SK-N-MC (cell line): ENCODE data around the gene YBX2.

Source experiments
- DNase-seq: peaks from one replicate; pipeline ENCODE4 v3.0.0-alpha.2; 2011; ENCODE audit warnings: low read depth, low spot score
- H3K27ac ChIP-seq: fragments of 200-600 bp; sonication (generic); 2 replicates; pipeline ENCODE4 v1.5.1; 2016; ENCODE audit warnings: mixed run types
- H3K36me3 ChIP-seq: fragments of 200-600 bp; sonication (generic); 2 replicates; pipeline ENCODE4 v1.6.1; 2017; ENCODE audit warnings: antibody characterized with exemption, low read length, mixed read lengths; ENCODE audit not compliant: insufficient read depth
- H3K4me3 ChIP-seq: fragments of 200-600 bp; sonication (generic); 2 replicates; pipeline ENCODE4 v1.5.1; 2016
- H3K9ac ChIP-seq: fragments of 200-600 bp; sonication (generic); 2 replicates; pipeline ENCODE4 v1.8.0; 2017; ENCODE audit warnings: mixed run types, mixed read lengths; ENCODE audit not compliant: insufficient read length
- H3K9me3 ChIP-seq: fragments of 200-600 bp; sonication (generic); 2 replicates; pipeline ENCODE4 v1.6.1; 2017; ENCODE audit warnings: low read depth, mild to moderate bottlenecking, antibody characterized with exemption, low read length, moderate library complexity, mixed read lengths
- EZH2 ChIP-seq: fragments of 200-600 bp; sonication (generic); IDR thresholded peaks from one replicate; pipeline ENCODE4 v1.6.1; 2017; ENCODE audit warnings: antibody characterized with exemption
- FOXP2 ChIP-seq: optimal IDR thresholded peaks from 2 replicates; pipeline ENCODE3; 2011; ENCODE audit warnings: mild to moderate bottlenecking, moderate library complexity; ENCODE audit not compliant: insufficient read depth; ENCODE audit errors: extremely low read length, control extremely low read depth
- POLR2AphosphoS5 ChIP-seq: IDR thresholded peaks from 2 replicates; pipeline ENCODE4 v1.6.1; 2012; ENCODE audit warnings: mild to moderate bottlenecking, low read depth, low read length, borderline replicate concordance

YBX2 gene

DNA sequence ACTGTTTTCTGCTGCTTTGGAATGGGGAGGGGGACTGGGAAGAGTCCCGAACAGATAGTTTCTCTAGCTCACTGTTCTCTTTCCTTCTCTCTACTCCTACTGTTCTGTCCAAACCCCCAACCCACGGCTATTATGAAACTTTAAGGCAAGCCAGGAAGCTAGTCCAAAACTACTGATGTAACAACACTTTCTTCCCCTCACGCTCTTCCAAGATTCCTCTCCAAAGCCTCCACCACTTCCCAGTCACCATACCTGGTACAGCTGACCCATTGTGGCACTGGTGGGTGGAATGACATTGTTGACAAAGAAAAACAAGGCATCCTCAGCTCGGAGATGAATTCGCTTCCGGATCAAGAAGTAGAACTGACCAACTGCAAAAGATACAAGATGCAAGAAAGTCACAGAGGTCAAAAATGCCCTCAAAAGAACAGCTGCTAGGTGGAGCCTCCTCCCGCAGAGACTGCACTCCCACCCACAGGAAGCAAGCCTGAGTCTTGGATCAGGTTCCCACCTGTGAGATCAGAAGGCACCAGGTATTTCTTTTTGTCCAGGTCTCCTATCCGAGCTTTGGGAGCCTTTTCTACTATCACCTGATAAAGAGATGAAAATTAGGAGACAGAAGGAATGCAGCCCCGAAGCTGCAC is 53.2 kb downstream of the YBX2 start:
- TF ChIP-seq POLR2AphosphoS5 (no peak), EZH2 (no peak), FOXP2 (no peak)
- peak overlapping the region; percentile 44; the same call in 1 of the 2 replicates for H3K27ac ChIP-seq
- H3K36me3 ChIP-seq, result peaks cover 44% of the 10 kb centered on the region
- peak overlapping the region; percentile 83 for H3K4me3 ChIP-seq
- peak overlapping the region; percentile 96 for H3K9ac ChIP-seq
- DNase-seq, result no peak
- H3K9me3 ChIP-seq, result no peaks in the 10 kb centered on the region

GRCh38 chr17:7240375-7240774 is 54.1 kb downstream of the YBX2 start:
- H3K9ac ChIP-seq, result peak overlapping the region; percentile 75
- H3K9me3 ChIP-seq, result no peaks in the 10 kb centered on the region
- no peak for DNase-seq
- H3K4me3 ChIP-seq, result peak overlapping the region; percentile 83
- peak overlapping the region; percentile 71 for H3K27ac ChIP-seq
- H3K36me3 ChIP-seq, result peaks cover 46% of the 10 kb centered on the region
- TF ChIP-seq EZH2 (no peak), POLR2AphosphoS5 (no peak), FOXP2 (no peak)

DNA sequence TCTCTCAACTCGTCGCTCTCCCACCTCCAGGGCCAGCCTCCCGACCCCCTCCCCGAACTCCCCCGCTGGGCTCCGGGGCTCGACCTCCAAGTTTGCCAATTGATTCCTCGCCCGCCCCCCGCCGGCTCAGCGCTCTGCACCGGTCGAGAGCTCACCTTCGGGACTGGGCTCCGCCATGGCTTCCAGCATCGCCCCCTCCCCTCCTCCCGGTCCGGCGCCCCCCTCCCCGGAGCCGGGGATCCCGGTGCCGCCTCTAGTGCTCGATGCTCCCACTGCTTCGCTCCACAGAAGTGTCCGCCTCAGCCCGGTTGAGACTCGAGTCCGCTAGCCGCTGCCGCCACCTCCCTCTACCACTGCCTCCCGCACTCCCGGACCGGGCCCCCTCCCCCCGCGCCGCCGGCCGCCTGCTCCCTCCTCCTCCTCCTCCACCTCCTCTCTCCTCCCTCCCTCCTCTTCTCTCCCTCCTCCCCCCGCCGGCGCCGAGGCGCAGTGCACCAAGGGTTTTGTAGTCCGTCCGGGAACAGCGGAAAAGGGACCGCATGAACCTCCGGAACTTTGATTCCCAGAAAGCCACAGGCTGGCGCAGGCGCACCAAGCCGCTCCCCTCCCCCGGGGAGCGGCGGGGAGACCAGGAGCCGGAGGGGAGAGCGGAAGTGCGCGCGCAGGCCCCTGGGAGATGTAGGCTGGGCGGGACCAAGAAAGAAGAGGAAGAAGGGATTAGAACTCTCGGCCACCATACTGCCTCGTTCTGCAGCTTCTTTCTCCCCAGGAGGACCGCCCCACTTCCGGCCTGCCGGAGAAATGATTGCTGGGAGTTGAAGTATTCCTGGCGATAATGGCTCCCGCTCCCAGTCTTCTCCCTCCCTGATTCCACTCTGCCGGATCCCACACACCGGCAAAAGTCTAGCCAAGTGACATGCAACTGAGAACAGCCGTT is 55.1 kb downstream of the YBX2 start, which contains the start of gene PHF23:
TSS of gene PHF23 (minus strand) at position 367 of the 937 bp plus-strand sequence. CDS start at position 189, 178 bp downstream.
- Histone ChIP-seq H3K27ac (peak within 1 kb of the TSS; percentile 95), H3K4me3 (peak within 1 kb of the TSS; percentile 95), H3K36me3 (peaks cover 49% of the 10 kb centered on the region), H3K9ac (peak within 1 kb of the TSS; percentile 95), H3K9me3 (no peaks in the 10 kb centered on the region)
- no peak for TF ChIP-seq FOXP2
- no peak for TF ChIP-seq EZH2
- peak; percentile 47; the same call in 1 of the 2 replicates for TF ChIP-seq POLR2AphosphoS5
- DNase-seq, result peak; percentile 82

- no peaks in the 10 kb centered on the region for H3K9me3 ChIP-seq
- TF ChIP-seq EZH2, result no peak
- TF ChIP-seq FOXP2, result no peak
- TF ChIP-seq POLR2AphosphoS5, result no peak
- peak overlapping the region; percentile 95 for H3K4me3 ChIP-seq
- DNase-seq, result no peak
- H3K9ac ChIP-seq, result peak overlapping the region; percentile 95
- H3K36me3 ChIP-seq, result peaks cover 42% of the 10 kb centered on the region
- peak overlapping the region; percentile 95 for H3K27ac ChIP-seq
These were observed 55.9 kb downstream of the YBX2 start for GRCh38 chr17:7238420-7239090.
